ENCODE results near the gene MYH16.

MYH16 gene

GRCh38 chr7:99344061-99344647, 71.5 kb downstream of the MYH16 start:
- TF ChIP-seq FOXP2 (optimal IDR thresholded peaks at IDR 0.05; ENCODE audit: borderline replicate concordance, extremely low read depth, extremely low read length, insufficient read depth) = no peak
- no peak for TF ChIP-seq TAF1 (IDR thresholded peaks at IDR 0.05; ENCODE audit: borderline replicate concordance, insufficient read depth, low read length)
- TF ChIP-seq POLR2AphosphoS5 (IDR thresholded peaks at IDR 0.05; ENCODE audit: low read depth, low read length) = no peak

GRCh38 chr7:99352247-99352646, 79.6 kb downstream of the MYH16 start:
- TF ChIP-seq TAF1 (IDR thresholded peaks at IDR 0.05; ENCODE audit: borderline replicate concordance, insufficient read depth, low read length) (no peak), POLR2AphosphoS5 (IDR thresholded peaks at IDR 0.05; ENCODE audit: low read depth, low read length) (no peak), REST (IDR thresholded peaks at IDR 0.05; ENCODE audit: insufficient read depth in 1 of 2, low read depth in 2 of 2, low read length in 2 of 2) (no peak), SIN3A (IDR thresholded peaks at IDR 0.05; ENCODE audit: borderline replicate concordance, insufficient read depth, low read length) (no peak), FOXP2 (optimal IDR thresholded peaks at IDR 0.05; ENCODE audit: borderline replicate concordance, extremely low read depth, extremely low read length, insufficient read depth) (no peak)

- no peak for TF ChIP-seq REST (IDR thresholded peaks at IDR 0.05; ENCODE audit: insufficient read depth in 1 of 2, low read depth in 2 of 2, low read length in 2 of 2)
- no peak for TF ChIP-seq SIN3A (IDR thresholded peaks at IDR 0.05; ENCODE audit: borderline replicate concordance, insufficient read depth, low read length)
- TF ChIP-seq TAF1 (IDR thresholded peaks at IDR 0.05; ENCODE audit: borderline replicate concordance, insufficient read depth, low read length) = no peak
- no peak for TF ChIP-seq POLR2AphosphoS5 (IDR thresholded peaks at IDR 0.05; ENCODE audit: low read depth, low read length)
Measured at GRCh38 chr7:99355098-99355497, 82.5 kb downstream of the MYH16 start.

- TF ChIP-seq REST (IDR thresholded peaks at IDR 0.05; ENCODE audit: insufficient read depth in 1 of 2, low read depth in 2 of 2, low read length in 2 of 2) = no peak
- TF ChIP-seq POLR2AphosphoS5 (IDR thresholded peaks at IDR 0.05; ENCODE audit: low read depth, low read length) = no peak
- TF ChIP-seq TAF1 (IDR thresholded peaks at IDR 0.05; ENCODE audit: borderline replicate concordance, insufficient read depth, low read length) = no peak
- TF ChIP-seq SIN3A (IDR thresholded peaks at IDR 0.05; ENCODE audit: borderline replicate concordance, insufficient read depth, low read length) = no peak
- TF ChIP-seq FOXP2 (optimal IDR thresholded peaks at IDR 0.05; ENCODE audit: borderline replicate concordance, extremely low read depth, extremely low read length, insufficient read depth) = no peak
Measured at GRCh38 chr7:99357701-99358490, 85.3 kb downstream of the MYH16 start.

- no peak for TF ChIP-seq POLR2AphosphoS5 (IDR thresholded peaks at IDR 0.05; ENCODE audit: low read depth, low read length)
- TF ChIP-seq TAF1 (IDR thresholded peaks at IDR 0.05; ENCODE audit: borderline replicate concordance, insufficient read depth, low read length) = no peak
Measured at GRCh38 chr7:99359465-99360154, 87.0 kb downstream of the MYH16 start.
